ENCODE data around the gene ZNF688. TPM values are rescaled to one million over a fixed set of nuclear protein-coding genes. Genes with fewer than 3 reads are reported as not detected.

The ZNF688 gene
- total and polyA plus RNA-seq, 2 of the 13 experiments (the other 11 are each of a cell fraction or from before 2014, with no cell fraction given), result 2.4 to 5.4 TPM

DNA sequence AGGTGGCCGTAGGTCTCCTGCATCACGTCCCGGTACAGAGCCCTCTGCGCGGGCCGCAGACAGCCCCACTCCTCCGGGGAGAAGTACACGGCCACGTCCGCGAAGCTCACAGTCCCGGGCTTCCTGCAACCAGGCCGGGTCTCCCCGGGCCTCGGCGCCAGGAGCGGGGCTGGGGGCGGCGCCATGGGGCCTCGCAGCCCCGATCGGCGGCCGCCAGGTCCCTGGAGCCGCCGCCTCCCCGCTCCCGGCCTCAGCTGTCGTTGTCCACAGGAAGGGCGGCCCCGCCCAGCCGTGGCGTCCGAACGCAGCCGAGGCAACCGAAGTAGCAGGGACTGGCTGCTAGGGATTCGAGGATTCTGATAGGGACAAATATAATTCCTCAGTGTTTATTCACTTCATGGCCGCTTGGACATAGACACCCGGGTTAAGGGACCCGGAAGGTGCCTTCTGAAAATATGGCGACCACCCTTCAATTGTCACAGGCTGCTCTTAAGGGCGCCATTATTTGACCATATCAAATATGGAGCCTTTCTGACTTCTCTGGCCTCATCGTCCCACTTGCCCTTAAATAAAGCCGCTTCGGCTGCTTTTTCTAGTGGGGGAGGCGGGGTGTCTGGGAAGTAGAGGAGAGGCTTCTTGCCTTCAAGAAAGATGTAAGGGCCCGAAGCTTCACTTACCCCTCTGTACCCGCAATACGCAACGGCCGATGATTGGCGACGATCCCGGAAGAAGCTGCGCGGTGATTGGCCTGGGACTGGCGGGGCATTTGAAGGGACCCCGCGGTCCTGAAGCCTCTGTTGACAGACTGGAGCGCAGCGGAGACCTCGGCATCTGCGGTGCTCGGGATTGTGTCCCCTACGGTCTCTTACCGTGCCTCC, at the start of gene ZNF688 (continued):
- TF ChIP-seq ARHGAP35 (CRISPR knock-in tag; IDR thresholded peaks at IDR 0.05; ENCODE audit: borderline replicate concordance), result 0 out of 2 replicates have a peak, but pooled peaks have one; percentile 64
- peak; percentile 31; the same call in 1 of the 2 replicates for TF ChIP-seq ZNF160 (CRISPR knock-in tag; IDR thresholded peaks at IDR 0.05)
- TF ChIP-seq ZNF724P (CRISPR knock-in tag; IDR thresholded peaks at IDR 0.05; ENCODE audit: borderline replicate concordance), result peak; percentile 45; the same call in 1 of the 2 replicates
- TF ChIP-seq, protein P1, sequence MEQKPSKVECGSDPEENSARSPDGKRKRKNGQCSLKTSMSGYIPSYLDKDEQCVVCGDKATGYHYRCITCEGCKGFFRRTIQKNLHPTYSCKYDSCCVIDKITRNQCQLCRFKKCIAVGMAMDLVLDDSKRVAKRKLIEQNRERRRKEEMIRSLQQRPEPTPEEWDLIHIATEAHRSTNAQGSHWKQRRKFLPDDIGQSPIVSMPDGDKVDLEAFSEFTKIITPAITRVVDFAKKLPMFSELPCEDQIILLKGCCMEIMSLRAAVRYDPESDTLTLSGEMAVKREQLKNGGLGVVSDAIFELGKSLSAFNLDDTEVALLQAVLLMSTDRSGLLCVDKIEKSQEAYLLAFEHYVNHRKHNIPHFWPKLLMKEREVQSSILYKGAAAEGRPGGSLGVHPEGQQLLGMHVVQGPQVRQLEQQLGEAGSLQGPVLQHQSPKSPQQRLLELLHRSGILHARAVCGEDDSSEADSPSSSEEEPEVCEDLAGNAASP (CRISPR knock-in tag; IDR thresholded peaks at IDR 0.05; ENCODE audit: borderline replicate concordance), result 0 out of 2 replicates have a peak, but pooled peaks have one; percentile 6
- TF ChIP-seq ZNF430 (CRISPR knock-in tag; IDR thresholded peaks at IDR 0.05), result peak; percentile 73; the same call in 1 of the 2 replicates
- TF ChIP-seq, protein P2, sequence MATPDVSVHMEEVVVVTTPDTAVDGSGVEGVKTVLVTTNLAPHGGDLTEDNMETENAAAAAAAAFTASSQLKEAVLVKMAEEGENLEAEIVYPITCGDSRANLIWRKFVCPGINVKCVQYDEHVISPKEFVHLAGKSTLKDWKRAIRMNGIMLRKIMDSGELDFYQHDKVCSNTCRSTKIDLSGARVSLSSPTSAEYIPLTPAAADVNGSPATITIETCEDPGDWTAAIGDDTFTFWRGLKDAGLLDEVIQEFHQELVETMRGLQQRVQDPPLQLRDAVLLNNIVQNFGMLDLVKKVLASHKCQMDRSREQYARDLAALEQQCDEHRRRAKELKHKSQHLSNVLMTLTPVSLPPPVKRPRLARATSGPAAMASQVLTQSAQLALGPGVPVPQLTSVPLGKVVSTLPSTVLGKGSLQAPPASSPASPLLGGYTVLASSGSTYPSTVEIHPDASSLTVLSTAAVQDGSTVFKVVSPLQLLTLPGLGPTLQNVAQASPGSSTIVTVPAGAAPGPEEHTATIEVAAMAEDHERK (CRISPR knock-in tag; IDR thresholded peaks at IDR 0.05; ENCODE audit: low read depth), result peak; percentile 68
- TF ChIP-seq SMYD3 (CRISPR knock-in tag; IDR thresholded peaks at IDR 0.05), result peak; percentile 82
- no peak for TF ChIP-seq ZNF24 (IDR thresholded peaks at IDR 0.05)
- TF ChIP-seq TAF15 (IDR thresholded peaks at IDR 0.05; ENCODE audit: low read depth, low read length, poor library complexity, severe bottlenecking), result peak; percentile 71
- peak; percentile 43; the same call in 1 of the 2 replicates for TF ChIP-seq MAZ (IDR thresholded peaks at IDR 0.05; ENCODE audit: borderline replicate concordance, low read depth, low read length)
- peak; percentile 87 for TF ChIP-seq MAZ (CRISPR knock-in tag; IDR thresholded peaks at IDR 0.05; ENCODE audit: low read depth)
- TF ChIP-seq YY1 (IDR thresholded peaks at IDR 0.05; ENCODE audit: insufficient read depth, insufficient replicate concordance, low read depth, low read length), result peak; percentile 96
- TF ChIP-seq ZBTB1 (CRISPR knock-in tag; IDR thresholded peaks at IDR 0.05; ENCODE audit: borderline replicate concordance), result no peak
- peak; percentile 10; the same call in 1 of the 2 replicates for TF ChIP-seq SALL2 (CRISPR knock-in tag; IDR thresholded peaks at IDR 0.05)
- TF ChIP-seq HOXA7 (CRISPR knock-in tag; IDR thresholded peaks at IDR 0.05), result no peak
- TF ChIP-seq POLR2A (IDR thresholded peaks at IDR 0.05; ENCODE audit: insufficient read depth in 1 of 2, low read depth in 2 of 2, low read length in 2 of 2), result peak; percentile 52 to 74
- TF ChIP-seq XRCC5 (optimal IDR thresholded peaks at IDR 0.05; ENCODE audit: low read length), result peak; percentile 81
- TF ChIP-seq ZFP82 (CRISPR knock-in tag; IDR thresholded peaks at IDR 0.05; ENCODE audit: borderline replicate concordance), result no peak
- TF ChIP-seq ZNF788 (CRISPR knock-in tag; IDR thresholded peaks at IDR 0.05; ENCODE audit: borderline replicate concordance), result peak; percentile 46; the same call in 1 of the 2 replicates
- peak; percentile 99 for TF ChIP-seq TFDP1 (CRISPR knock-in tag; IDR thresholded peaks at IDR 0.05; ENCODE audit: borderline replicate concordance)
- peak; percentile 16; the same call in 1 of the 2 replicates for TF ChIP-seq ZNF232 (CRISPR knock-in tag; IDR thresholded peaks at IDR 0.05; ENCODE audit: borderline replicate concordance)
- TF ChIP-seq ZNF224 (CRISPR knock-in tag; IDR thresholded peaks at IDR 0.05), result peak; percentile 96
- TF ChIP-seq DMAP1 (CRISPR knock-in tag; IDR thresholded peaks at IDR 0.05), result peak; percentile 35
- TF ChIP-seq, protein P3, sequence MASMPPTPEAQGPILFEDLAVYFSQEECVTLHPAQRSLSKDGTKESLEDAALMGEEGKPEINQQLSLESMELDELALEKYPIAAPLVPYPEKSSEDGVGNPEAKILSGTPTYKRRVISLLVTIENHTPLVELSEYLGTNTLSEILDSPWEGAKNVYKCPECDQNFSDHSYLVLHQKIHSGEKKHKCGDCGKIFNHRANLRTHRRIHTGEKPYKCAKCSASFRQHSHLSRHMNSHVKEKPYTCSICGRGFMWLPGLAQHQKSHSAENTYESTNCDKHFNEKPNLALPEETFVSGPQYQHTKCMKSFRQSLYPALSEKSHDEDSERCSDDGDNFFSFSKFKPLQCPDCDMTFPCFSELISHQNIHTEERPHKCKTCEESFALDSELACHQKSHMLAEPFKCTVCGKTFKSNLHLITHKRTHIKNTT (CRISPR knock-in tag; IDR thresholded peaks at IDR 0.05), result no peak
- TF ChIP-seq ZNF3 (CRISPR knock-in tag; IDR thresholded peaks at IDR 0.05), result no peak

Measured in HepG2 (cell line).